Calu3 (cell line): ENCODE data around the gene FKBP11. TPM values are rescaled to one million over a fixed set of nuclear protein-coding genes. Genes with fewer than 3 reads are reported as not detected.
"Not testable (repeated sequence)": the region's sequence is repeated elsewhere in the genome, so short reads cannot be mapped to it uniquely, and the experiment has no call there.

Experiments used
- BruUV-seq: library from RNA; stranded (reverse); fragments of 400-500 nt; replicated peaks from 2 replicates; lab custom pipeline; 2021; lab: Mats Ljungman, UMichigan
- CTCF ChIA-PET: fragments of 300-600 bp; sonication (Branson Sonifier 250); formaldehyde crosslinking; loops from one replicate; lab custom pipeline; 2022; ENCODE audit warnings: antibody characterized with exemption; lab: Charles Lee
- DNase-seq: peaks from one replicate; pipeline ENCODE4 v3.0.0; 2022
- H3K27ac Mint-ChIP-seq: one replicate; pipeline ENCODE4 v1.8.0; 2022; ENCODE audit warnings: mixed read lengths; ENCODE audit not compliant: unreplicated experiment
- H3K27me3 Mint-ChIP-seq: one replicate; pipeline ENCODE4 v1.8.0; 2022; ENCODE audit warnings: mixed read lengths; ENCODE audit not compliant: unreplicated experiment
- H3K36me3 Mint-ChIP-seq: one replicate; pipeline ENCODE4 v1.8.0; 2022; ENCODE audit warnings: mild to moderate bottlenecking, moderate library complexity, mixed read lengths; ENCODE audit not compliant: insufficient read depth, unreplicated experiment
- H3K4me1 Mint-ChIP-seq: one replicate; pipeline ENCODE4 v1.8.0; 2022; ENCODE audit warnings: mild to moderate bottlenecking, low read depth, mixed read lengths; ENCODE audit not compliant: unreplicated experiment
- H3K4me3 Mint-ChIP-seq: one replicate; pipeline ENCODE4 v1.8.0; 2022; ENCODE audit warnings: mild to moderate bottlenecking, low read depth, moderate library complexity, mixed read lengths; ENCODE audit not compliant: unreplicated experiment
- H3K9me3 Mint-ChIP-seq: one replicate; pipeline ENCODE4 v1.8.0; 2022; ENCODE audit warnings: low read depth, mixed read lengths; ENCODE audit not compliant: unreplicated experiment
- intact Hi-C: fragments of 100-400 bp; cut with micrococcal nuclease; formaldehyde crosslinking; loops from one replicate; pipeline ENCODE4 v1.10.0; 2022; ENCODE audit not compliant: unreplicated experiment
- total RNA-seq: library from RNA; stranded (reverse); gene quantifications from 2 replicates; pipeline ENCODE4 v1.2.3, GENCODE V29; 2022
- TF ChIP-seq, protein P1 (sequence below): fragments of 200-600 bp; IDR thresholded peaks from one replicate; pipeline ENCODE4 v1.8.0; 2022; ENCODE audit warnings: antibody characterized with exemption; ENCODE audit not compliant: unreplicated experiment

Gene FKBP11
- total RNA-seq, 1 experiment from 2014 or later: 21.4 TPM

DNA sequence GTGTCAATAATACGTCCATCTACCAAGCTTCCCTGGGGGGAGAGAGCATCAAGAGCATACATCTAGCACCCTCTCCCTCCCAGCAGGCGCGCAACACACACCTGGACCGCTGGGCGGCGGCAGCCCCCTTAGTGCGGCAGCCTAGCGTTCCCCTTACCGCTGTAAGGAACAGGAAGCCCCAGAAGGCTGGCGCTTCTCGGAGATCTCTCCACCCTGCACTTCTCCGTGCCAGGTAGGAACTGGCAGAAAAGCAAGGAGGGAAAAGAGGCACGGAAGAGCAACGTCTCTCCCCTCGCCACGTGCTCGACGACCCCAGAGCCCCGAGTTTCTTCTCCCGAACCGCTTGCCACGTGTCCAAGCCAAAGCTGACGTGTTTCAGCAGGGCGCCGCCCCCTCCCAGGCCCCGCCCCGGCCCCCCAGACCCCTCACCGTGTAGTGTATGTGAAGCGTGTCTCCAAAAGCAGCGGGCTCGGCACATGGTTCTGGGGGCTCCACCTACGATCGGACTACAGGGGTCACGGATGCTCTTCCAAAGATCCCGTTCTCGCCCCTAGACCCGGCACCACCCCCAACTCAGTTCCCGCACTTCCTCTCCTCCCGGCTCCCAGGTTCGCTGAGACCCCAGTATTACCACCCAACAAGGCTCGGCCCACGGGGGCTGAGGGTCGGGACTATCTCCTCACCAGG lies 532 bp downstream of the FKBP11 start:
- CTCF ChIA-PET: interaction anchor here (0.8 to 1.8 kb wide), 4 partner anchors 11 to 72 kb away, joined by 3 to 8 read pairs (median 4); no protein-coding TSS in a partner anchor
- peak; percentile 63 for DNase-seq
- H3K27me3 Mint-ChIP-seq: no peaks in the 10 kb centered on the region
- BruUV-seq: no TSS peak
- H3K9me3 Mint-ChIP-seq: no peaks in the 10 kb centered on the region
- H3K27ac Mint-ChIP-seq: peak overlapping the region; percentile 27
- peak overlapping the region; percentile 70 for H3K4me3 Mint-ChIP-seq
- intact Hi-C loops: no loop called here
- peaks cover 53% of the 10 kb centered on the region for H3K36me3 Mint-ChIP-seq
- TF ChIP-seq, protein P1, sequence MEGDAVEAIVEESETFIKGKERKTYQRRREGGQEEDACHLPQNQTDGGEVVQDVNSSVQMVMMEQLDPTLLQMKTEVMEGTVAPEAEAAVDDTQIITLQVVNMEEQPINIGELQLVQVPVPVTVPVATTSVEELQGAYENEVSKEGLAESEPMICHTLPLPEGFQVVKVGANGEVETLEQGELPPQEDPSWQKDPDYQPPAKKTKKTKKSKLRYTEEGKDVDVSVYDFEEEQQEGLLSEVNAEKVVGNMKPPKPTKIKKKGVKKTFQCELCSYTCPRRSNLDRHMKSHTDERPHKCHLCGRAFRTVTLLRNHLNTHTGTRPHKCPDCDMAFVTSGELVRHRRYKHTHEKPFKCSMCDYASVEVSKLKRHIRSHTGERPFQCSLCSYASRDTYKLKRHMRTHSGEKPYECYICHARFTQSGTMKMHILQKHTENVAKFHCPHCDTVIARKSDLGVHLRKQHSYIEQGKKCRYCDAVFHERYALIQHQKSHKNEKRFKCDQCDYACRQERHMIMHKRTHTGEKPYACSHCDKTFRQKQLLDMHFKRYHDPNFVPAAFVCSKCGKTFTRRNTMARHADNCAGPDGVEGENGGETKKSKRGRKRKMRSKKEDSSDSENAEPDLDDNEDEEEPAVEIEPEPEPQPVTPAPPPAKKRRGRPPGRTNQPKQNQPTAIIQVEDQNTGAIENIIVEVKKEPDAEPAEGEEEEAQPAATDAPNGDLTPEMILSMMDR: no peak
- H3K4me1 Mint-ChIP-seq: no peaks in the 10 kb centered on the region

DNA sequence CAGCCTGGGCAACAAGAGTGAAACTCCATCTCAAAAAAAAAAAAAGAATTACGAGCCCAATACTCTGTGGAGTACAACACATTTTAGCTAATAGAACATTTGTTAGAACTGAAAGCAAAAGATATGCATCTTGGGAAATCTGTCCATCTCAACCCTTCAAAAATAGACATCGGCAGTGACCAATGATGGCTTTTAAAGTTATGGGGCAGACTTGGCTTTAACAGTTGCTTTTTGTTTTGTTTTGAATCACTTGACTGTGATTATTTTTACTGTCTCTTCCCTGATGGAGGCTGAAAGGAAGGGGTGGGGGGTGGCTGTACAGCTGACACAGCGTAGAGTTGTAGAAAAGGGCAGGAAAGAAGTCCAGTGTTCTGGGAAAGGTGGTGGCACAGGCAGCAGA lies 2.2 kb downstream of the FKBP11 start:
- no peaks in the 10 kb centered on the region for H3K4me1 Mint-ChIP-seq
- intact Hi-C loops: no loop called here

DNA sequence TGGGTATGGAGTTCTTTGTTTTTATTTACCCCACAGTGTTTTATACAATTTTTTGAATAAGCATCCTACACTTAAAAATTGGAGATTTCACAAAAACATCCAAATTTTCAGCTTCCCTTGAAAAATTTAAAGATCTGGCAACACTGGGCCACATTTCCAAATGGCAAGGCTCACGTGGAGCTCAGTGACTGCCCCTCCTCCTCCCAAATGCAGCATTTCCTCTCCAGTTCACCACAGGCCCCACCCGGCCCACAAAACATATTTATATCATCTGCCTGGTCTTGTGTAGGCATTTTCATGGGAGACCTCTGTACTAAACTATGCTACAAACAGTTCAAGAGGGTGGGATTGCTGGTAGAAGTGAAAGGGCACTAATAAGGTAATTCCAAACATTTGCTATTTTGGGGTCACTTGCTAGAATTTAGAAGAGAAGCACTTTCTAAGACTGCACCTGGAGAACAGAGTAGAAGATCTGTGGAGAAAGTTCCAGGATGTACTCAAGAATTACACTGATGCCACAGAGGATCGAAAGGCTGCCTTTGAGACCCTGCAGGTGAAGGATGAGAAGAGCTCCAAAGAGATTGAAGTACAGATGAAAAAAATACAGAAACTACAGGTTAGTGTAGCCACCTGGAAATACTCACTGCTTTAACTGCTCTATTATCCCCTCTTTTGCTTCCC lies 7.3 kb downstream of the FKBP11 start:
- DNase-seq: no peak
- CTCF ChIA-PET: no interaction called here
- H3K9me3 Mint-ChIP-seq: no peaks in the 10 kb centered on the region
- no peak overlapping the region for H3K27ac Mint-ChIP-seq
- no peaks in the 10 kb centered on the region for H3K27me3 Mint-ChIP-seq
- no peak overlapping the region for H3K4me3 Mint-ChIP-seq
- no peaks in the 10 kb centered on the region for H3K4me1 Mint-ChIP-seq
- TF ChIP-seq, protein P1: no peak
- peaks cover 4% of the 10 kb centered on the region for H3K36me3 Mint-ChIP-seq
- intact Hi-C loops: no loop called here
- BruUV-seq: no TSS peak

More for the DNA sequence above, 2.2 kb downstream of the FKBP11 start:
- TF ChIP-seq, protein P1: no peak
- no peak for DNase-seq
- Mint-ChIP-seq H3K9me3 (no peaks in the 10 kb centered on the region), H3K4me3 (no peak overlapping the region), H3K36me3 (peaks cover 39% of the 10 kb centered on the region), H3K27ac (no peak overlapping the region), H3K27me3 (no peaks in the 10 kb centered on the region)
- BruUV-seq: no TSS peak
- CTCF ChIA-PET: no interaction called here

DNA sequence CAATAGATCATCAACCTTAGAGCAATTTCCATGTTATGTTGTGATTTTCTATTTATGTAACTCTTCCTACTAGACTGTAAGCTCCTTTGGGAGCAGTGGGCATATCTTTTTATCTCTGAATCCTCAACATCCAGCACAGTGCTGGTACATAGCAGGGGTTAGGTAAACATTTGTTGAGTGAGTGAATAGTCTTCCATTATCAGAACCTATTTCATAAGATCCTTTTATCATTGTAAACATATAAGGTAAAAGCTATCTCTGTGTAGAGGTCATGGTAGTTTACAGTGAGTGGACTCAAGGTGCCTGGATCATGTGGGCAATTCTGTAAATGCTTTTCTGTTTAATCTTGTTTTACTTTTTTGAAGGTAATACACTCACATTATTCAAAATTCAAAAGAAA lies 15.1 kb downstream of the FKBP11 start:
- TF ChIP-seq, protein P1: no peak
- intact Hi-C loops: no loop called here
- BruUV-seq: no TSS peak
- CTCF ChIA-PET: no interaction called here
- Mint-ChIP-seq H3K9me3 (no peaks in the 10 kb centered on the region), H3K27ac (no peak overlapping the region), H3K4me3 (no peak overlapping the region), H3K4me1 (peaks cover 9% of the 10 kb centered on the region), H3K27me3 (no peaks in the 10 kb centered on the region), H3K36me3 (no peaks in the 10 kb centered on the region)
- DNase-seq: no peak

DNA sequence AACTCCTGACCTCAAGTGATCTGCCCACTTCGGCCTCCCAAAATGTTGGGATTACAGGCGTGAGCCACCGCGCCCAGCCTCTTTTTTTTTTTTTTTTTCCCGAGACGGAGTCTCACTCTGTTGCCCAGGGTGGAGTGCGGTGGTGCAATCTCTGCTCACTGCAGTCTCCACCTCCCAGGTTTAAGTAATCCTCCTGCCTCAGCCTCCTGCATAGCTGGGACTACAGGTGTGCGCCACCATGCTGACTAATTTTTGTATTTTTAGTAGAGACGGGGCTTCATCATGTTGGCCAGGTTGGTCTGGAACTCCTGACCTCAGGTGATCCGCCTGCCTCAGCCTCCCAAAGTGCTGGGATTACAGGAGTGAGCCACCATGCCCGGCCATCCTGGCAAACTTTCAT lies 15.6 kb downstream of the FKBP11 start:
- H3K36me3 Mint-ChIP-seq, H3K4me1 Mint-ChIP-seq, H3K27ac Mint-ChIP-seq, H3K4me3 Mint-ChIP-seq, BruUV-seq, H3K27me3 Mint-ChIP-seq, H3K9me3 Mint-ChIP-seq, CTCF ChIA-PET, DNase-seq, intact Hi-C loops: not testable (repeated sequence)
